Activated naive CD4-positive, alpha-beta T cell treated with anti-CD3 and anti-CD28 coated beads for 36 hours (primary cell): ENCODE measurements around the gene ZNF688. TPM values are rescaled to one million over a fixed set of nuclear protein-coding genes. Genes with fewer than 3 reads are reported as not detected.

Experiments used
- total RNA-seq, 2 experiments: library from RNA; stranded (reverse); gene quantifications; one replicate each; pipeline ENCODE4 v1.2.3, GENCODE V29; 2021

Gene ZNF688
- total RNA-seq, 2 experiments from 2014 or later = 3.7 to 3.9 TPM

Other genes with a start within 250 kb of the ZNF688 start
- 10 to 100 TPM; 39.2 to 41.4 TPM for gene CD2BP2, start 216.4 kb downstream of the ZNF688 start, total RNA-seq
- gene TBC1D10B, start 201.2 kb downstream of the ZNF688 start, total RNA-seq = 10 to 100 TPM; 36.6 to 38.4 TPM
- gene MYL11, start 196.9 kb downstream of the ZNF688 start, total RNA-seq = under 1 TPM; 0.67 to 0.86 TPM
- gene SEPTIN1, start 189.2 kb downstream of the ZNF688 start, total RNA-seq = 100 to 1,000 TPM; 133 to 134 TPM
- gene ZNF48, start 176.3 kb downstream of the ZNF688 start, total RNA-seq = 1 to 10 TPM; 5.3 to 6.0 TPM
- 1 to 10 TPM; 3.4 to 4.7 TPM for gene ZNF771, start 164.1 kb downstream of the ZNF688 start, total RNA-seq
- gene DCTPP1, start 141.7 kb downstream of the ZNF688 start, total RNA-seq = 10 to 100 TPM; 69.9 to 73.0 TPM
- 10 to 100 TPM; 37.8 to 39.2 TPM for gene SEPHS2, start 125.8 kb downstream of the ZNF688 start, total RNA-seq
- gene ITGAL, start 99.0 kb downstream of the ZNF688 start, total RNA-seq = 10 to 100 TPM; 83.8 to 89.0 TPM
- gene ZNF768, start 45.1 kb downstream of the ZNF688 start, total RNA-seq = 1 to 10 TPM; 7.8 to 8.3 TPM
- gene ZNF747, start 36.9 kb downstream of the ZNF688 start, total RNA-seq = 1 to 10 TPM; 5.1 to 6.1 TPM
- 1 to 10 TPM; 7.6 to 9.5 TPM for gene ZNF764, start 13.3 kb downstream of the ZNF688 start, total RNA-seq
- gene ZNF785, start 14.0 kb upstream of the ZNF688 start, total RNA-seq = 10 to 100 TPM; 11.9 to 13.2 TPM
- gene ZNF689, start 38.7 kb upstream of the ZNF688 start, total RNA-seq = 10 to 100 TPM; 10.7 to 11.5 TPM
- 10 to 100 TPM; 50.6 to 52.4 TPM for gene PRR14, start 79.2 kb upstream of the ZNF688 start, total RNA-seq
- 10 to 100 TPM; 83.8 to 84.8 TPM for gene FBRS, start 86.7 kb upstream of the ZNF688 start, total RNA-seq
- 10 to 100 TPM; 52.3 to 55.2 TPM for gene SRCAP, start 127.5 kb upstream of the ZNF688 start, total RNA-seq
- gene PHKG2, start 176.7 kb upstream of the ZNF688 start, total RNA-seq = 10 to 100 TPM; 23.3 to 26.4 TPM
- gene CFAP119, start 190.3 kb upstream of the ZNF688 start, total RNA-seq = 1 to 10 TPM; 2.0 to 2.3 TPM
- 10 to 100 TPM; 51.1 to 61.0 TPM for gene RNF40, start 190.6 kb upstream of the ZNF688 start, total RNA-seq
- 1 to 10 TPM; 2.1 to 2.3 TPM for gene ZNF629, start 215.5 kb upstream of the ZNF688 start, total RNA-seq